Fibroblast of lung (primary cell): ENCODE measurements around the gene ELOVL1.

ENCODE experiments used
- CTCF ChIP-seq, 2 donors: IDR thresholded peaks in 1 of 2; conservative IDR thresholded peaks in 1 of 2; 1 replicate in 1 of 2; 2 replicates in 1 of 2; pipeline ENCODE4 v1.5.1; 2011 to 2012; ENCODE audit warnings: low read length in 2 of 2, control low read depth in 1 of 2, inconsistent platforms in 1 of 2, low read depth in 1 of 2, mild to moderate bottlenecking in 1 of 2
- EZH2 ChIP-seq: IDR thresholded peaks from 2 replicates; pipeline ENCODE4 v1.5.1; 2012; ENCODE audit warnings: low read length, control low read depth, mild to moderate bottlenecking; ENCODE audit errors: missing control alignments

GRCh38 chr1:43360616-43361015 is 7.2 kb downstream of the ELOVL1 start:
- TF ChIP-seq EZH2 (no peak), CTCF (conservative IDR thresholded peaks at IDR 0.05 in 1 of 2, IDR thresholded peaks at IDR 0.05 in 1 of 2; ENCODE audit: low read depth in 1 of 2, low read length in 2 of 2) (no peak)
